ENCODE measurements around the gene LENEP.
A peak's percentile ranks its signal among the peaks of the same experiment; 100 is the strongest.

LENEP gene

GRCh38 chr1:154960446-154961136, 32.8 kb upstream of the LENEP start:
- DNase-seq = no peak

DNA sequence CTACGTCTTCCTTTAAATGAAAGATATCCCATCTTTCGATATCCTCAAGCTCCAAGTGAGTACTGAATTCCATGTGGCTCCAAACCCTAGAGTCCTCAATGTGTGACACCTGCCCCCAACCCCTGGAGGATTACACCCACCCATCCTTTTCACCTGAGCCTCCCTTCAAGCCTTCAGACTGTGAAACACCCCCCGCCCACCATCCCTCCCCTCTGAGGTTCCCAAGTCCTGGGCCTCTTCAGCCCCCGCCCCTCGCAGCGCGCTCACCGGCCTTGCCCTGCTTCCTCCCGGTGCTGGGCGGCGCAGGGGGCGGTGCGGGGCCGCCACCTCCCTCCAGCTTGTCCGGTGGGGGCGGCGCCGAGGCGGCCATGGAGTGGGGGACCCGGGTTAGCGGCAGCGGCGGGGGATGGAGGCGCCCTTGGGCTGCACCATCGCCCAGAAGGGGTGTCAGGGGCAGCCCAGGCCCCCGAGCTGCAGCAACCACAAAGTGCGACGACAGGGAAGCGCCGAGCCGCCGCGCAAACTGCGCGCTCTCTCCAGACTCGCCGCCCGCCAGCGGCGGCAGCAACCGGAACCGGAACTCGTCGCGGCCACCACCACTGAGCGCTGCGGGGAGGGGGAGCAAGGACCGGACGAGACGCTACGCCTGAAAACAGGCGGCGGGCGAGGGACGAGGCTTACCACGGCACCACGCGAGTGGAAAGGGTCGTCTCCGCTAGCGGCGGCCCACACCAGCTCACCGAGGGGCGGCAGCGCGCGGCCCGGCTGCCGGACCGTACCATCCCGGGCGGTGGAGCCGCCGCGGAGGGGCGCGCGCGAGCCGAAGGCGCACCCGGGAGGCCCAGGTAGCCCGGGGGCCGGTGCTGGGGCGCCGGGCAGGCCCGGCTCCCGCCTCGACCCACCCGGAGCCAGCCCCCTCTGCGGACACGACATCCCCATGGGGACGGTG, 31.9 kb upstream of the LENEP start, which contains the start of gene PYGO2:
Gene PYGO2 (minus strand): TSS at position 576 of the 949 bp plus-strand sequence. CDS start 206 bp downstream, at position 370.
- DNase-seq = peak; percentile 76

GRCh38 chr1:154962156-154962749, 31.1 kb upstream of the LENEP start:
- no peak for DNase-seq

GRCh38 chr1:154962795-154963330, 30.5 kb upstream of the LENEP start:
- no peak for DNase-seq

DNA sequence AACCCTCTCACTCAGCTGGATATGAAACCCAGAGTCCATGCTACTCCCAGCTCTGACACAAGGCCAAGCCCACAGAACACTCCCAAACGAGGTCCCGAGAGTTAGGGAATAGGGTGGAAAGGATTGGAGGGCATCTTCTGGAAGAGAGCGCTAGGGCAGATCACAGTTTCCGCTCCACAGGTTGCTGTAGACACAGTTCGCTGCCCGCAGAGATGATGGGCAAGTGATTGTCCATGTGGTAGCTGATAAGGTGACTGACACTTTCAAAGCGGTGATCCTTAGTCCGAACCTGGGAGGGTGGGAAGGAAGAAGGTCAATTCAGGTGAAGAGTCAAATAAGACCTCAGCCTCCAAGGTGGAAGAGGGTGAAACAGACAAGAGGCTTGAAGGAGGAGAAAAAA, 29.7 kb upstream of the LENEP start:
- no peak for DNase-seq

GRCh38 chr1:154964359-154964758, 29.0 kb upstream of the LENEP start:
- DNase-seq = no peak

DNA sequence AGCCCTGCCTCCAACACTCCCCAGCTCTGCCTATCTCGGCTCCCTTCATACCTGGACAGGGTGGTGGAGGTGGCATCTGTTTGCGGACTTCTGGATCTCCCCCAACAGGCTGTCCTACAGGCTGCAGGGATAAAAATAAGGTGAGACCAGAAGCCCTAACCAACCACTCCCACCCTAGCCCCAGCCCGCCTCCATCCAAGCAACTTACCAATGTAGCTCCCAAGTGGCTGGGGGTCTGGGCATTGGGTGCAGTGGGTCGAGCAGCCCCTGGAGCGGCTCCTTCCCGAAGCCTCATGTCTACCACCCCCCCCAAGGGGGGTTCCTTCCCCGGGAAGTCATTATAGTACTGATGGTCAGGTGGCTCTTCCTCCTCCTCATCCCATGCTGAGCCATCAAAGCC, 27.3 kb upstream of the LENEP start:
- no peak for DNase-seq

DNA sequence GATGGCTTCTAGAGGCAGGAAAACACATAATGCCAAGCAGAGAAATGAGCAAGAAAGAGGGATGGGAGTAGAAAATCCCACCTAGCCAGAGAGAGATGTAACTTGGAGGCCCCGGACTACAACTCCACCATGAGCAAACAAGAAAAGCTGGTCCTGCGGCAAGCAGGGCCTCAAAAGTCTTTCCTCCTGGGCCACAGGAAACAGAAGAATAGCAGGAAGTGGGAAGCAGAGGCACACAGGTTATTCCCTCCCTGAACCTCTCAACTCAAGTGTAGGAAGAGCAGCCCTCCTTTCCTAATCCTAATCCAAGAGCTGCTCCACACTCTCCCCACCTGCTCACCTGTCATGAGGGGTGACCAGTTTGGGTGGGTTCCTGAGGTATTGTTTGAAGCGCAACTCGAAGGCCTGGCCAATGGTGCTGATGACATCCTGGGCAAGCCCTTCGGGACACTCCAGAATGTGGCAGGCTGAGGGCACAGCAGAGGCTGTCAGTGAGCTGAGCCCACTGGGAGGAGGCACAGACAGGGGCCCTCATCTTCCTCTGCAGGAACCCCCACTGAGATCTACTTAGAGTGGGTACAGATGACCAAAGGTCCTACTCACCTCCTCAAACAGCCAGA, 25.9 kb upstream of the LENEP start:
- DNase-seq = no peak

- no peak for DNase-seq
Observed at GRCh38 chr1:154968731-154969130, 24.7 kb upstream of the LENEP start.

DNA sequence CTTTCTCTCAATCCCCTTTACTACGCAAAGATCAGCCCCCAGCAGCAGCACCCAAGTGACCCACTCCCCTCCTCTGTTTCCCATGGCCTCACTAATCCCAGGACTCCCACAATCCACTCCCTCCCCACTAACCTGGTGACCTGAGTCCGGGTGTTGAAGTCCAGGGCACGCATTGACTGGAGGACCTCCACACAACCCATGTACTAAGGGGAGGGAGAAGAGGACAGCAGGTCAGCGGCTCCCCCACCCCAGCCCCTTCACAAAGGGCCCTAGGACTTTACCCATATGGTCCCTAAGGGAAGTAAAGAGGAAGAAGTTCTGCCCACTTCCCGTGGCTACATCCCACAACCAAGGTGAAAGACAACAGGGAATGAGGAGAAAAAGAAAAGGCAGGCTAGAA, 24.1 kb upstream of the LENEP start:
- DNase-seq = no peak

DNA sequence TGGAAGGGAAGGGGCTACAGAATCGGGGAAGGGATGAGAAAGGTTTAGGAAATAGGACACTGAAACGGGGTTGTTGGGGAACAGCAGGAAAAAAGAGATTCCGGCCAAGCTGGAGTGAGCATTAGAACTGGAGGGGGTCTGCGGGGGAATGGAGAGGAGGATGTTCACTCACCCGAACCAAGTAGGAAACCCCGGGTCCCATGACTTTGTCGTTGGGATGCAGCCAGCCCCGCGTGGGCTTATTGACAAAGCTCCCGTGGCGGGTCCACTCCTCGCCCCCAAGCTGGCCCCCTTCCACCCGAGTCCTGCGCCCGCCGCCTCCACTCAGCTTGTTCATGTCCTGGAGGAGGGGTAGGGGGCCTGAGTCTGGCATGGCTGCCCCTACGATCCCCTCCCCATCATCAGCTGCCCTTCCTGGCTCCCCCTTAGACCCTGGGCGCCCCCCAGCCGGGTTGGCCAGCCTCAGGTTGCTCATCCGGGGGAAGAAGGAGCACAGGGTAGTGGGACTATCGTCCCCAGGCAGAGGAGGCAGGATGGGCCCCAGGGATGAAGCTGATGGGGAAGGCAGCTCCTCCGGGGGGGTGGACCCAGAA, 23.4 kb upstream of the LENEP start:
- DNase-seq = no peak

GRCh38 chr1:154970631-154971340, 22.6 kb upstream of the LENEP start, which contains the start of gene SHC1:
Gene SHC1 (minus strand): TSS chr1:154970747. CDS start chr1:154970526, 221 bp downstream.
- DNase-seq = peak; percentile 96

GRCh38 chr1:154971341-154971998, 21.9 kb upstream of the LENEP start:
- DNase-seq = no peak

DNA sequence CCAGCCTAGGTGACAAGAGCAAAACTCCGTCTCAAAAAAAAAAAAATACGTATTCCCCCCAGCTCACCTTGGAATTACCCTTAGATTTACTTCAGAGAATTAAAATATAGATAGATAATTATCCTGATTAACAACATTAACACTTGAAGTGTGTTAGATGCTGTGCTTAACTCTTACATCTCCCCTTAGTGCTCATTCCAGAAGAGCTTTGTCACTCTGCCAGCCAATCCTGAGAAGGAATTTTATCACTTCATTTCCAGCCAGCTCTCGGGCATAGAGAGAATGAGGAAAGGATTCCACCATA, 21.2 kb upstream of the LENEP start:
- peak; percentile 87 for DNase-seq

GRCh38 chr1:154972517-154973343, 20.7 kb upstream of the LENEP start:
- DNase-seq = peak; percentile 94

- DNase-seq = peak; percentile 97
Observed at GRCh38 chr1:154973344-154974101, 19.9 kb upstream of the LENEP start.

DNA sequence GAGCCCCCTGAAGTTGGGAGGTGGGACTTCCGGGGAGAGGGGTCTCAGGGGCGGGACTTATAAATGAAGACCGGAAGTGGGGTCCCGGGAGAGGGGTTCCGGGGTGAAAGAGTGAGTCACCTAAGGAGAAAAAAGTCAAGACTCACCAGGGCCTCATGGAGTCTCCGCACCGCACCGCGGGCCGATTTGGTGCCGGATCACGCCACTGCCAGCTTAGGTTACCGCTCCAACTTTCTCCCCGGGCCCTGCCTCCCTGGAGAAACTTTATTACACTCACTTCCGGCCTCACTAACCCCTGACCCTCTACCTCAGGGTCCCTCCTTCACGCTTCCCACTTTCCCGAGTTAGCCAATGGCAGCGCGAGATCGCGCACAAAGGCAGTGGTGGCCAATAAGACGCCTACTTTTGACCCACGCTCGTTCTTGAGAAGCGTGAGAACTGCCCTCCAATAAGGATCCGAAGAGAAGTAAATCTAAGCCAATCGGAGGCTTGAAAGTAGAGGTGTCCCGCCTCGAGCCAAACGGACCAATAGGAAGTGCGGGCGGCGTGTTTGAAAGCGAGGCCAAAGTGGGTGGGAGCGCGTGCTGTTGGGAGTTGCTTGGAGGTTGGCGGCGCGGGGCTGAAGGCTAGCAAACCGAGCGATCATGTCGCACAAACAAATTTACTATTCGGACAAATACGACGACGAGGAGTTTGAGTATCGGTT, 19.1 kb upstream of the LENEP start, which contains the start of gene CKS1B:
Gene CKS1B (plus strand): TSS at position 580 of the 706 bp plus-strand sequence. CDS start 65 bp downstream, at position 645.
- DNase-seq = peak; percentile 100

DNA sequence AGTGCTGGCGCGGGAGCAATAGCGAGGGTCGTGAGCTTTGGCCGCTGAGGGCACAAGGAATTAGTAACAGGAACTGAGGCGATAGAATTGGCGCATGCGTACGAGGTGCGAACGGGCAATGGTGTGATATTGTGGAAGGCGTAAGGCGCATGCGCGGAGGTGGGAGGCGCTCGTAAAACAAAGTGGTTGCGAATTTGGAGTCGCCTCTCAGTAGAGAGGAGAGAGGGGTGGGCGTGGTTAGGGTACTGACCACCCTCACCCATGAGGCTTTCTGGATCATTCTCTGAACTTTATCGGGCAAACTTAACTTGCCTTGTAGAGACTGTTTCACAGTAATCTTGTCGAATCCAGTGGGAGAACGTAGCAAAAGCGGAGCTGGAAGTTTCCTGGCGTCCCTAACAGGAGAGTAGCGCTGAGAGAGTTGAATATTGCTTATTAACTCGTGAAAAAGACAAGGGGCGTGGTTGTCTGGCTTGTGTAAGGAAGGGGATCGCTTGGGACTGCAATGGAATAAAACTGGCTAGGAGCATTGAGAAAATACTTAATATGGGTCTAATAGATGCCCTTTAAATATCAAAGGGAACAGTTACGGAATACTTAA, 18.5 kb upstream of the LENEP start:
- peak; percentile 90 for DNase-seq
